SK-N-SH (cell line): ENCODE measurements around the gene MS4A4E. TPM values are rescaled to one million over a fixed set of nuclear protein-coding genes. Genes with fewer than 3 reads are reported as not detected.

ENCODE experiments used
- CTCF ChIA-PET: fragments of 300-600, 350-600 bp; formaldehyde crosslinking; extraction: SDS; loops from one replicate; lab custom pipeline; 2021; lab: Yijun Ruan, JAX
- POLR2A ChIA-PET: fragments of 350-600 bp; sonication (Branson Sonifier 250); formaldehyde crosslinking; extraction: SDS; loops from one replicate; lab custom pipeline; 2020; ENCODE audit warnings: antibody characterized with exemption, inconsistent platforms; lab: Yijun Ruan, JAX
- DNase-seq: peaks from one replicate; pipeline ENCODE4 v3.0.0; 2012
- H2AFZ ChIP-seq: fragments of 200-600 bp; sonication (generic); 2 replicates; pipeline ENCODE4 v1.8.1; 2016; ENCODE audit warnings: antibody characterized with exemption, mild to moderate bottlenecking, low read depth
- H3F3A ChIP-seq: fragments of 200-600 bp; sonication (generic); replicated peaks from 2 replicates; pipeline ENCODE3; 2016; ENCODE audit warnings: antibody characterized with exemption, mild to moderate bottlenecking; ENCODE audit not compliant: insufficient read depth
- H3K27ac ChIP-seq, 2 experiments: fragments of 200-500 bp in 1 of 2; fragments of 200-600 bp in 1 of 2; sonication (Bioruptor generic) in 1 of 2; sonication (generic), shearing (Covaris generic) in 1 of 2; 2 replicates each; pipeline versions ENCODE4 v1.5.1 to v1.6.1; 2014 to 2016; ENCODE audit warnings: low read depth in 2 of 2, inconsistent platforms in 1 of 2, low read length in 1 of 2, mild to moderate bottlenecking in 1 of 2, mixed read lengths in 1 of 2
- H3K27me3 ChIP-seq: fragments of 200-600 bp; sonication (generic), shearing (Covaris generic); 2 replicates; pipeline ENCODE4 v1.6.1; 2016; ENCODE audit warnings: mixed run types; ENCODE audit not compliant: insufficient read depth
- H3K36me3 ChIP-seq, 2 experiments: fragments of 200-500 bp in 1 of 2; fragments of 200-600 bp in 1 of 2; sonication (Bioruptor generic) in 1 of 2; sonication (generic) in 1 of 2; replicated peaks in 1 of 2; 2 replicates each; pipeline versions ENCODE3 to v1.5.1; 2014 to 2016; ENCODE audit warnings: low read length in 1 of 2, mild to moderate bottlenecking in 1 of 2; ENCODE audit not compliant: insufficient read depth in 2 of 2, control insufficient read depth in 1 of 2
- H3K4me1 ChIP-seq, 2 experiments: fragments of 200-500 bp in 1 of 2; fragments of 200-600 bp in 1 of 2; sonication (Bioruptor generic) in 1 of 2; sonication (generic), shearing (Covaris generic) in 1 of 2; 2 replicates each; pipeline versions ENCODE4 v1.5.1 to v1.6.1; 2014 to 2016; ENCODE audit warnings: low read depth in 1 of 2, low read length in 1 of 2, mixed run types in 1 of 2; ENCODE audit not compliant: insufficient read depth in 2 of 2, control insufficient read depth in 1 of 2
- H3K4me2 ChIP-seq: fragments of 200-600 bp; sonication (generic), shearing (Covaris generic); 2 replicates; pipeline ENCODE4 v1.6.1; 2017; ENCODE audit warnings: mixed run types
- H3K4me3 ChIP-seq, 2 experiments: fragments of 200-500 bp in 1 of 2; fragments of 200-600 bp in 1 of 2; sonication (Bioruptor generic) in 1 of 2; sonication (generic), shearing (Covaris generic) in 1 of 2; 2 replicates each; pipeline versions ENCODE4 v1.5.1 to v1.8.1; 2014 to 2016; ENCODE audit warnings: low read depth in 2 of 2, inconsistent platforms in 1 of 2, low read length in 1 of 2, mild to moderate bottlenecking in 1 of 2, mixed read lengths in 1 of 2, moderate library complexity in 1 of 2
- H3K79me2 ChIP-seq: fragments of 200-600 bp; sonication (generic); 2 replicates; pipeline ENCODE4 v1.8.1; 2017; ENCODE audit warnings: mild to moderate bottlenecking; ENCODE audit not compliant: insufficient read depth
- H3K9ac ChIP-seq: fragments of 200-600 bp; sonication (generic); 2 replicates; pipeline ENCODE4 v1.6.1; 2017; ENCODE audit warnings: mixed run types
- H3K9me2 ChIP-seq: fragments of 200-600 bp; sonication (generic); 2 replicates; pipeline ENCODE4 v1.6.1; 2017; ENCODE audit warnings: mixed run types
- H3K9me3 ChIP-seq: fragments of 200-600 bp; sonication (generic); 2 replicates; pipeline ENCODE4 v1.6.1; 2017; ENCODE audit warnings: mixed run types, mild to moderate bottlenecking, moderate library complexity
- H4K20me1 ChIP-seq: fragments of 200-600 bp; sonication (generic); 2 replicates; pipeline ENCODE4 v1.6.1; 2017; ENCODE audit warnings: mild to moderate bottlenecking, mixed run types; ENCODE audit not compliant: insufficient read depth
- EP300 ChIP-seq, 2 experiments: IDR thresholded peaks; 2 replicates each; pipeline versions ENCODE4 v1.4.0 to v1.6.1; 2012; ENCODE audit warnings: borderline replicate concordance in 1 of 2, low read depth in 1 of 2, low read length in 1 of 2
- FOSL2 ChIP-seq: IDR thresholded peaks from 2 replicates; pipeline ENCODE4 v1.4.0; 2012; ENCODE audit warnings: low read depth, mild to moderate bottlenecking, moderate library complexity, borderline replicate concordance
- FOXJ3 ChIP-seq: sonication (generic); formaldehyde crosslinking; IDR thresholded peaks from 2 replicates; pipeline ENCODE4 v1.5.1; 2020; ENCODE audit warnings: mild to moderate bottlenecking, missing genetic modification reagents
- JUND ChIP-seq: IDR thresholded peaks from 2 replicates; pipeline ENCODE4 v1.4.0; 2012
- NFIC ChIP-seq: IDR thresholded peaks from 2 replicates; pipeline ENCODE4 v1.4.0; 2012; ENCODE audit warnings: borderline replicate concordance
- RAD21 ChIP-seq: IDR thresholded peaks from 2 replicates; pipeline ENCODE4 v1.6.1; 2012; ENCODE audit warnings: mild to moderate bottlenecking, low read length
- RCOR1 ChIP-seq: fragments of 150-350 bp; IDR thresholded peaks from 2 replicates; pipeline ENCODE4 v1.6.1; 2017; ENCODE audit warnings: antibody characterized with exemption, low read length
- RFX5 ChIP-seq: IDR thresholded peaks from 2 replicates; pipeline ENCODE4 v1.6.1; 2012; ENCODE audit warnings: mild to moderate bottlenecking, improper control_type of control experiment, low read length
- RXRA ChIP-seq: IDR thresholded peaks from 2 replicates; pipeline ENCODE4 v1.4.0; 2012; ENCODE audit warnings: low read depth, mild to moderate bottlenecking, borderline replicate concordance
- SIN3A ChIP-seq: IDR thresholded peaks from 2 replicates; pipeline ENCODE4 v1.6.1; 2012; ENCODE audit warnings: low read depth, mild to moderate bottlenecking, low read length, moderate library complexity, borderline replicate concordance
- SMC3 ChIP-seq: IDR thresholded peaks from 2 replicates; pipeline ENCODE4 v1.6.1; 2012; ENCODE audit warnings: low read depth, low read length, improper control_type of control experiment
- TCF12 ChIP-seq: IDR thresholded peaks from 2 replicates; pipeline ENCODE4 v1.4.0; 2012
- WGBS: methylation state at CpG from one replicate; pipeline ENCODE4 v1.1.6; 2017; ENCODE audit warnings: low lambda C conversion rate; 5-methylcytosine and 5-hydroxymethylcytosine counted together
- polyA plus RNA-seq, 3 experiments: library from polyadenylated mRNA; depleted of rRNA; stranded (reverse); fragments of >200 nt; gene quantifications; 2 replicates each; pipeline ENCODE4 v1.2.3, GENCODE V29; 2012
- TF ChIP-seq, protein P1 (sequence below): fragments of 200-600 bp; sonication (generic); IDR thresholded peaks from 2 replicates; pipeline ENCODE4 v1.6.1; 2017; ENCODE audit warnings: antibody characterized with exemption, mild to moderate bottlenecking, moderate library complexity
- TF ChIP-seq, protein P2 (sequence below): IDR thresholded peaks from 2 replicates; pipeline ENCODE4 v1.4.0; 2012; ENCODE audit warnings: low read depth
- TF ChIP-seq, protein P3 (sequence below): IDR thresholded peaks from 2 replicates; pipeline ENCODE4 v1.6.1; 2012; ENCODE audit warnings: mild to moderate bottlenecking, low read depth, low read length, moderate library complexity
- TF ChIP-seq, protein P4 (sequence below): IDR thresholded peaks from 2 replicates; pipeline ENCODE4 v1.4.0; 2012; ENCODE audit warnings: low read depth, borderline replicate concordance

MS4A4E gene
- polyA plus RNA-seq, 1 of the 3 experiments (the other 2 are of a cell fraction) = not detected

DNA sequence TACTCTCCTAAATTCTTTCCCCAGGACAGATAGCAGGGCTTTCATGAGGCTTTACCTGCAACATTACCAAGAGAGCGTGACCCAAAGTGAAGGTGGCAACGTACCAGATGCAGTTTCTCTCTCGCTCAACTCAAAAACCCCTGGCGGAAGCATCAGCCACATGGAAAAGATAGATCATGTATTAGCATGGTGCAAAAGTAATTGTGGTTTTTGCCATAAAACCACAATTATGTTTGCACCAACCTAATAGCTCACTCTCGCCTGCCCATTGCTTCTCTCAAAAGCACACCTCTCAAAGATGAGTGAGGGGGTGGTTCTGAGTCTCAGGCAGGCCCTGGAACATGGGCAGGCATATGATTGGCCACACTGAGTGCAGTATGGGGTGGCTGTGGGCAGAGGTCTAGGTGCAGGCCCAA lies 67.1 kb downstream of the MS4A4E start:
- Histone ChIP-seq H3K27me3 (no peaks in the 10 kb centered on the region), H3K4me1 (no peaks in the 10 kb centered on the region), H3K79me2 (no peaks in the 10 kb centered on the region), H4K20me1 (no peaks in the 10 kb centered on the region), H3K27ac (no peak overlapping the region), H3F3A (no peaks in the 10 kb centered on the region), H3K36me3 (no peaks in the 10 kb centered on the region), H2AFZ (no peak overlapping the region), H3K4me3 (no peak overlapping the region), H3K4me2 (no peak overlapping the region), H3K9ac (no peak overlapping the region), H3K9me3 (no peaks in the 10 kb centered on the region), H3K9me2 (no peaks in the 10 kb centered on the region)
- DNase-seq = no peak
- ChIA-PET CTCF (no interaction called here), POLR2A (no interaction called here)
- WGBS = 13% methylated on average over 5 of the region's 5 CpGs
- TF ChIP-seq NFIC (no peak), RFX5 (no peak)
- TF ChIP-seq, protein P1, sequence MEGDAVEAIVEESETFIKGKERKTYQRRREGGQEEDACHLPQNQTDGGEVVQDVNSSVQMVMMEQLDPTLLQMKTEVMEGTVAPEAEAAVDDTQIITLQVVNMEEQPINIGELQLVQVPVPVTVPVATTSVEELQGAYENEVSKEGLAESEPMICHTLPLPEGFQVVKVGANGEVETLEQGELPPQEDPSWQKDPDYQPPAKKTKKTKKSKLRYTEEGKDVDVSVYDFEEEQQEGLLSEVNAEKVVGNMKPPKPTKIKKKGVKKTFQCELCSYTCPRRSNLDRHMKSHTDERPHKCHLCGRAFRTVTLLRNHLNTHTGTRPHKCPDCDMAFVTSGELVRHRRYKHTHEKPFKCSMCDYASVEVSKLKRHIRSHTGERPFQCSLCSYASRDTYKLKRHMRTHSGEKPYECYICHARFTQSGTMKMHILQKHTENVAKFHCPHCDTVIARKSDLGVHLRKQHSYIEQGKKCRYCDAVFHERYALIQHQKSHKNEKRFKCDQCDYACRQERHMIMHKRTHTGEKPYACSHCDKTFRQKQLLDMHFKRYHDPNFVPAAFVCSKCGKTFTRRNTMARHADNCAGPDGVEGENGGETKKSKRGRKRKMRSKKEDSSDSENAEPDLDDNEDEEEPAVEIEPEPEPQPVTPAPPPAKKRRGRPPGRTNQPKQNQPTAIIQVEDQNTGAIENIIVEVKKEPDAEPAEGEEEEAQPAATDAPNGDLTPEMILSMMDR = no peak

DNA sequence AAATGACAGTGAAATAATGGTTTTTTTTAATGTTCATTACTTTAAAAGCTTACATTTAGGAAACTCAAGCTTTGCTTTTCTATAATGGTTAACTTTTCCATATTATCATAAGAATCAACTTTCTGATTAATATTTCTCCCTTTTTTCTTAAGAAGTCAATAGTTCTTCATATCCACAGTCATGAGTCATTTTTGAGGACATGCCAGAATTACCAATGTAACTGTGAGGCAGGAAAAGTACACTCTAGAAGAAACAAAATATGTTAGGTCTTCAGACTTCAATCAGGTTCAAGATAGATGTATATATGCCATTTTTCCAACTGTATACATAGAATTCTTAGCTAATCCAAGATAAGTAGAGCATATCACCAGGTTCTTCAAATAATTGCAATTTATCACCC lies 70.9 kb downstream of the MS4A4E start:
- TF ChIP-seq TCF12 = no peak
- TF ChIP-seq JUND = no peak
- TF ChIP-seq RXRA = no peak
- no peak for TF ChIP-seq RAD21
- TF ChIP-seq, protein P2, sequence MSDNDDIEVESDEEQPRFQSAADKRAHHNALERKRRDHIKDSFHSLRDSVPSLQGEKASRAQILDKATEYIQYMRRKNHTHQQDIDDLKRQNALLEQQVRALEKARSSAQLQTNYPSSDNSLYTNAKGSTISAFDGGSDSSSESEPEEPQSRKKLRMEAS = no peak
- no peak for TF ChIP-seq RCOR1
- TF ChIP-seq RFX5 = no peak
- no peak for TF ChIP-seq SMC3
- TF ChIP-seq, protein P3, sequence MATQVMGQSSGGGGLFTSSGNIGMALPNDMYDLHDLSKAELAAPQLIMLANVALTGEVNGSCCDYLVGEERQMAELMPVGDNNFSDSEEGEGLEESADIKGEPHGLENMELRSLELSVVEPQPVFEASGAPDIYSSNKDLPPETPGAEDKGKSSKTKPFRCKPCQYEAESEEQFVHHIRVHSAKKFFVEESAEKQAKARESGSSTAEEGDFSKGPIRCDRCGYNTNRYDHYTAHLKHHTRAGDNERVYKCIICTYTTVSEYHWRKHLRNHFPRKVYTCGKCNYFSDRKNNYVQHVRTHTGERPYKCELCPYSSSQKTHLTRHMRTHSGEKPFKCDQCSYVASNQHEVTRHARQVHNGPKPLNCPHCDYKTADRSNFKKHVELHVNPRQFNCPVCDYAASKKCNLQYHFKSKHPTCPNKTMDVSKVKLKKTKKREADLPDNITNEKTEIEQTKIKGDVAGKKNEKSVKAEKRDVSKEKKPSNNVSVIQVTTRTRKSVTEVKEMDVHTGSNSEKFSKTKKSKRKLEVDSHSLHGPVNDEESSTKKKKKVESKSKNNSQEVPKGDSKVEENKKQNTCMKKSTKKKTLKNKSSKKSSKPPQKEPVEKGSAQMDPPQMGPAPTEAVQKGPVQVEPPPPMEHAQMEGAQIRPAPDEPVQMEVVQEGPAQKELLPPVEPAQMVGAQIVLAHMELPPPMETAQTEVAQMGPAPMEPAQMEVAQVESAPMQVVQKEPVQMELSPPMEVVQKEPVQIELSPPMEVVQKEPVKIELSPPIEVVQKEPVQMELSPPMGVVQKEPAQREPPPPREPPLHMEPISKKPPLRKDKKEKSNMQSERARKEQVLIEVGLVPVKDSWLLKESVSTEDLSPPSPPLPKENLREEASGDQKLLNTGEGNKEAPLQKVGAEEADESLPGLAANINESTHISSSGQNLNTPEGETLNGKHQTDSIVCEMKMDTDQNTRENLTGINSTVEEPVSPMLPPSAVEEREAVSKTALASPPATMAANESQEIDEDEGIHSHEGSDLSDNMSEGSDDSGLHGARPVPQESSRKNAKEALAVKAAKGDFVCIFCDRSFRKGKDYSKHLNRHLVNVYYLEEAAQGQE = no peak
- TF ChIP-seq NFIC = no peak
- TF ChIP-seq, protein P4, sequence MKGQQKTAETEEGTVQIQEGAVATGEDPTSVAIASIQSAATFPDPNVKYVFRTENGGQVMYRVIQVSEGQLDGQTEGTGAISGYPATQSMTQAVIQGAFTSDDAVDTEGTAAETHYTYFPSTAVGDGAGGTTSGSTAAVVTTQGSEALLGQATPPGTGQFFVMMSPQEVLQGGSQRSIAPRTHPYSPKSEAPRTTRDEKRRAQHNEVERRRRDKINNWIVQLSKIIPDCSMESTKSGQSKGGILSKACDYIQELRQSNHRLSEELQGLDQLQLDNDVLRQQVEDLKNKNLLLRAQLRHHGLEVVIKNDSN = no peak
- no peak for TF ChIP-seq EP300 (IDR thresholded peaks at IDR 0.05; ENCODE audit: borderline replicate concordance in 1 of 2, low read depth in 1 of 2, low read length in 1 of 2)
- TF ChIP-seq FOSL2 = no peak
- no peak for TF ChIP-seq FOXJ3 (CRISPR knock-in tag)
- TF ChIP-seq SIN3A = no peak
- no peak overlapping the region for H3K27ac ChIP-seq
- H3K9ac ChIP-seq = no peak overlapping the region
- H4K20me1 ChIP-seq = no peaks in the 10 kb centered on the region
- no peaks in the 10 kb centered on the region for H3K27me3 ChIP-seq
- CTCF ChIA-PET = no interaction called here
- no peaks in the 10 kb centered on the region for H3K9me2 ChIP-seq
- no peak for DNase-seq
- H3K79me2 ChIP-seq = no peaks in the 10 kb centered on the region
- H3K4me2 ChIP-seq = no peak overlapping the region
- no peak overlapping the region for H3K4me3 ChIP-seq
- no peaks in the 10 kb centered on the region for H3K4me1 ChIP-seq
- POLR2A ChIA-PET = no interaction called here
- no peaks in the 10 kb centered on the region for H3K36me3 ChIP-seq
- H2AFZ ChIP-seq = no peak overlapping the region
- H3K9me3 ChIP-seq = no peaks in the 10 kb centered on the region
- no peaks in the 10 kb centered on the region for H3F3A ChIP-seq
